Spleen (tissue), 7 donors: ENCODE data around the gene FAM236B.
"Not testable (repeated sequence)": the region's sequence is repeated elsewhere in the genome, so short reads cannot be mapped to it uniquely, and the experiment has no call there.

Source experiments
- POLR2AphosphoS5 ChIP-seq, 3 donors: sonication (generic); formaldehyde crosslinking; IDR thresholded peaks; one replicate each; pipeline ENCODE4 v1.5.1; 2017; ENCODE audit warnings: antibody characterized with exemption in 3 of 3
- TF ChIP-seq, protein P1 (sequence below), 11 experiments: fragments of 200-600 bp in 7 of 11; fragments of 450-650 bp in 4 of 11; sonication (generic) in 4 of 11; IDR thresholded peaks in 8 of 11; conservative IDR thresholded peaks in 3 of 11; 1 replicate in 7 of 11; 2 replicates in 4 of 11; pipeline versions ENCODE4 v1.4.0 to v1.8.0; 2016 to 2021; ENCODE audit warnings: antibody characterized with exemption in 11 of 11, inconsistent platforms in 4 of 11, mild to moderate bottlenecking in 1 of 11
- donor health status: DM: no; HTN: no; CAD: no; lungs with moderate emphysema.
- donor health status: DM: no; HTN: no; CAD: no.
- donor health status: DM: no; HTN: no; CAD: no.

DNA sequence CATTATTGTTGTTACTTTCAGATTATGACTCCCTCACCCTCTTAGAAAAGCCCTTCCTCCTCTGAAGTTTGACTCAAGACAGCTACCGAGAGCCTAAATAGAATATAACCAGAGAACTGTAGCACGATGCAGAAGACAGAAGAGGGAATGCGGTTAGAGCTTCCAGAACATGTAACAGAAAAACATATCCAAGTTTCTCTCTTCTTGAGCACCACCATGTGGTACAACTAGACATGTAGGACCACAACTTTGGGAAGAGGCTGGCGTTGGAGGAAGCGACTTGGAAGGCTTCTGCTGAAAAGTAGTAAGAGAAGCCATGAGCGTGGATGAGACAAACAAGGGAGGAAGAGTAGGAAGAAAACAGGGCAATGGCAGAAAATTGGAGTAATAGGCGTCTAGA, 36.9 kb downstream of the FAM236B start:
- TF ChIP-seq, protein P1, sequence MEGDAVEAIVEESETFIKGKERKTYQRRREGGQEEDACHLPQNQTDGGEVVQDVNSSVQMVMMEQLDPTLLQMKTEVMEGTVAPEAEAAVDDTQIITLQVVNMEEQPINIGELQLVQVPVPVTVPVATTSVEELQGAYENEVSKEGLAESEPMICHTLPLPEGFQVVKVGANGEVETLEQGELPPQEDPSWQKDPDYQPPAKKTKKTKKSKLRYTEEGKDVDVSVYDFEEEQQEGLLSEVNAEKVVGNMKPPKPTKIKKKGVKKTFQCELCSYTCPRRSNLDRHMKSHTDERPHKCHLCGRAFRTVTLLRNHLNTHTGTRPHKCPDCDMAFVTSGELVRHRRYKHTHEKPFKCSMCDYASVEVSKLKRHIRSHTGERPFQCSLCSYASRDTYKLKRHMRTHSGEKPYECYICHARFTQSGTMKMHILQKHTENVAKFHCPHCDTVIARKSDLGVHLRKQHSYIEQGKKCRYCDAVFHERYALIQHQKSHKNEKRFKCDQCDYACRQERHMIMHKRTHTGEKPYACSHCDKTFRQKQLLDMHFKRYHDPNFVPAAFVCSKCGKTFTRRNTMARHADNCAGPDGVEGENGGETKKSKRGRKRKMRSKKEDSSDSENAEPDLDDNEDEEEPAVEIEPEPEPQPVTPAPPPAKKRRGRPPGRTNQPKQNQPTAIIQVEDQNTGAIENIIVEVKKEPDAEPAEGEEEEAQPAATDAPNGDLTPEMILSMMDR (IDR thresholded peaks at IDR 0.05 in 8 of 11, conservative IDR thresholded peaks at IDR 0.05 in 3 of 11) = not testable (repeated sequence)
- not testable (repeated sequence) for TF ChIP-seq POLR2AphosphoS5 (IDR thresholded peaks at IDR 0.05)
